Dermis microvascular lymphatic vessel endothelial cell (primary cell): ENCODE results near the gene GATA3. TPM values are rescaled to one million over a fixed set of nuclear protein-coding genes. Genes with fewer than 3 reads are reported as not detected.

Experiments
- total RNA-seq: library from RNA; depleted of rRNA; stranded (reverse); fragments of >200 nt; gene quantifications from 2 replicates; pipeline ENCODE4 v1.2.1, GENCODE V29; 2014

The GATA3 gene
- total RNA-seq, 1 donor from 2014 or later, result under 0.01 TPM

Other genes with a start within 250 kb of the GATA3 start
- gene TAF3, start 236.2 kb upstream of the GATA3 start, total RNA-seq, result 1.0 and 1.1 TPM in 2 replicates